K562 (cell line): Measurements from ENCODE around the gene SP2. TPM values are rescaled to one million over a fixed set of nuclear protein-coding genes. Genes with fewer than 3 reads are reported as not detected.

Experiments
- ASH1L ChIP-seq: fragments of 450-650 bp; IDR thresholded peaks from 2 replicates; pipeline ENCODE4 v1.6.1; 2018; ENCODE audit warnings: borderline replicate concordance, mild to moderate bottlenecking, low read depth; ENCODE audit not compliant: partially characterized antibody
- GABPB1 ChIP-seq: sonication (generic); formaldehyde crosslinking; IDR thresholded peaks from 2 replicates; pipeline ENCODE4 v1.8.0; 2022; ENCODE audit warnings: mild to moderate bottlenecking, missing genetic modification reagents
- ILF3 ChIP-seq: fragments of 450-650 bp; IDR thresholded peaks from 2 replicates; pipeline ENCODE4 v1.6.1; 2018; ENCODE audit warnings: antibody characterized with exemption, mild to moderate bottlenecking, moderate library complexity, borderline replicate concordance
- KDM5B ChIP-seq: fragments of 200-600 bp; sonication (generic); IDR thresholded peaks from 2 replicates; pipeline ENCODE4 v1.6.1; 2012; ENCODE audit warnings: low read depth, mild to moderate bottlenecking, moderate library complexity, low read length, control low read depth, inconsistent platforms; ENCODE audit not compliant: insufficient replicate concordance
- NFYB ChIP-seq: IDR thresholded peaks from 2 replicates; pipeline ENCODE4 v1.6.1; 2011; ENCODE audit warnings: mild to moderate bottlenecking, moderate library complexity; ENCODE audit not compliant: insufficient read length; ENCODE audit errors: extremely low read depth
- PCBP2 ChIP-seq: fragments of 200-400 bp; formaldehyde crosslinking; IDR thresholded peaks from 2 replicates; pipeline ENCODE4 v1.6.1; 2018; ENCODE audit warnings: low read length, low read depth, mild to moderate bottlenecking, moderate library complexity; ENCODE audit not compliant: poor library complexity, severe bottlenecking
- POLR2G ChIP-seq: fragments of 200-400 bp; formaldehyde crosslinking; IDR thresholded peaks from 2 replicates; pipeline ENCODE4 v1.6.1; 2017; ENCODE audit warnings: low read depth, mild to moderate bottlenecking, antibody characterized with exemption, low read length, moderate library complexity
- RBM17 ChIP-seq: fragments of 200-400 bp; formaldehyde crosslinking; IDR thresholded peaks from 2 replicates; pipeline ENCODE4 v1.6.1; 2017; ENCODE audit warnings: low read depth, mild to moderate bottlenecking, low read length, borderline replicate concordance
- RBM34 ChIP-seq: fragments of 200-400 bp; formaldehyde crosslinking; IDR thresholded peaks from 2 replicates; pipeline ENCODE4 v1.6.1; 2018; ENCODE audit warnings: low read length, borderline replicate concordance; ENCODE audit not compliant: insufficient read depth
- ZBTB1 ChIP-seq: sonication (generic); formaldehyde crosslinking; IDR thresholded peaks from 2 replicates; pipeline ENCODE4 v1.8.1; 2023; ENCODE audit warnings: missing genetic modification reagents, low read depth, mild to moderate bottlenecking, borderline replicate concordance
- ZNF217 ChIP-seq: sonication (generic); formaldehyde crosslinking; IDR thresholded peaks from 2 replicates; pipeline ENCODE4 v1.8.0; 2022; ENCODE audit warnings: mild to moderate bottlenecking, missing genetic modification reagents
- ZNF347 ChIP-seq: fragments of 450-650 bp; formaldehyde crosslinking; IDR thresholded peaks from 2 replicates; pipeline ENCODE4 v1.4.0; 2020; ENCODE audit warnings: low read depth, mild to moderate bottlenecking, moderate library complexity
- ZNF41 ChIP-seq: fragments of 250-450 bp; sonication (Bioruptor Pico); conservative IDR thresholded peaks from 2 replicates; pipeline ENCODE4 v1.4.0; 2020; ENCODE audit warnings: mild to moderate bottlenecking
- ZNF561 ChIP-seq: fragments of 450-650 bp; formaldehyde crosslinking; conservative IDR thresholded peaks from 2 replicates; pipeline ENCODE4 v1.4.0; 2020; ENCODE audit warnings: mild to moderate bottlenecking, moderate library complexity
- ZNF696 ChIP-seq: fragments of 250-450 bp; sonication (Bioruptor Pico); conservative IDR thresholded peaks from 2 replicates; pipeline ENCODE4 v1.4.0; 2020; ENCODE audit warnings: mild to moderate bottlenecking, moderate library complexity
- polyA plus RNA-seq, 8 experiments: library from polyadenylated mRNA; depleted of rRNA in 4 of 8; stranded (reverse) in 5 of 8; unstranded in 3 of 8; fragments of >200 nt; fragmentation: Nextera tagmentation in 2 of 8; fragmentation: Illumina TruSeq in 1 of 8; extraction: Ambion mirVana in 2 of 8; extraction: Trizol in 1 of 8; gene quantifications; 2 replicates each; pipeline versions ENCODE4 v1.2.1 to v1.2.3, GENCODE V29; 2011 to 2014; ENCODE audit warnings: inconsistent platforms in 1 of 8, missing spikeins in 1 of 8
- total RNA-seq, 7 experiments: library from RNA; depleted of rRNA in 6 of 7; stranded (reverse); fragments of >200 nt in 6 of 7; fragmentation: Illumina TruSeq in 2 of 7; extraction: Trizol in 2 of 7; gene quantifications; 2 replicates each; pipeline versions ENCODE4 v1.2.1 to v1.2.3, GENCODE V29; 2011 to 2021; ENCODE audit warnings: low replicate concordance in 1 of 7
- TF ChIP-seq, protein P1 (sequence below): fragments of 200-800 bp; sonication (Bioruptor generic); IDR thresholded peaks from 2 replicates; pipeline ENCODE4 v1.6.1; 2017; ENCODE audit warnings: missing genetic modification characterization, missing compliant biosample characterization
- TF ChIP-seq, protein P2 (sequence below): fragments of 250-450 bp; sonication (Bioruptor Pico); IDR thresholded peaks from 2 replicates; pipeline ENCODE4 v1.4.0; 2020; ENCODE audit warnings: mild to moderate bottlenecking, moderate library complexity
- TF ChIP-seq, protein P3 (sequence below): fragments of 250-450 bp; sonication (Bioruptor Pico); IDR thresholded peaks from 2 replicates; pipeline ENCODE4 v1.6.1; 2021; ENCODE audit warnings: mild to moderate bottlenecking
- TF ChIP-seq, protein P4 (sequence below): fragments of 450-650 bp; formaldehyde crosslinking; IDR thresholded peaks from 2 replicates; pipeline ENCODE4 v1.4.0; 2020; ENCODE audit warnings: mild to moderate bottlenecking, moderate library complexity

SP2 gene
- total and polyA plus RNA-seq, 9 of the 15 experiments (the other 6 are each of a cell fraction or from before 2014, with no cell fraction given): 0.77 to 22.3 (median 2.3) TPM

DNA sequence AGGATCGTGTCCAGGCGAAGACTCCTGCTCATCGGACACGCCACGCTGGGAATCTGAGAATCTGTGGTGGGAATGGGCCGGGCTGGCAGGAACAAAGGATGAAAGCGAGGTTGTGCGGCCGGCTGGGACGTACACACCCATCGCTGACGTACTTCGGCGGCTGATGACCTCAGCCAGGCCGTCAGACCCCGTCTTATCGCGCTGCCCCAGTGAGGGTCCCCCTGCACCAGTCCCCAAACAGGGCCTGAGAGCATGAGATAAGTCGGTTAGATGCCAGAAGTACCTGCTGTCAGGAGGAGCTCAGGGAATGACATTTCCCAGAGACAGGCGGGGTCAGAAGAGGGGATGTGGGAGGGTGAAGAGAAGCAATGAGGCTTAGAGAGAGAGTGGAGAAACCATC lies 29.1 kb upstream of the SP2 start (continued):
- TF ChIP-seq, protein P1, sequence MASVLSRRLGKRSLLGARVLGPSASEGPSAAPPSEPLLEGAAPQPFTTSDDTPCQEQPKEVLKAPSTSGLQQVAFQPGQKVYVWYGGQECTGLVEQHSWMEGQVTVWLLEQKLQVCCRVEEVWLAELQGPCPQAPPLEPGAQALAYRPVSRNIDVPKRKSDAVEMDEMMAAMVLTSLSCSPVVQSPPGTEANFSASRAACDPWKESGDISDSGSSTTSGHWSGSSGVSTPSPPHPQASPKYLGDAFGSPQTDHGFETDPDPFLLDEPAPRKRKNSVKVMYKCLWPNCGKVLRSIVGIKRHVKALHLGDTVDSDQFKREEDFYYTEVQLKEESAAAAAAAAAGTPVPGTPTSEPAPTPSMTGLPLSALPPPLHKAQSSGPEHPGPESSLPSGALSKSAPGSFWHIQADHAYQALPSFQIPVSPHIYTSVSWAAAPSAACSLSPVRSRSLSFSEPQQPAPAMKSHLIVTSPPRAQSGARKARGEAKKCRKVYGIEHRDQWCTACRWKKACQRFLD (CRISPR knock-in tag): peak; percentile 99
- TF ChIP-seq ZNF696: no peak
- TF ChIP-seq KDM5B: no peak
- no peak for TF ChIP-seq RBM34
- TF ChIP-seq, protein P2, sequence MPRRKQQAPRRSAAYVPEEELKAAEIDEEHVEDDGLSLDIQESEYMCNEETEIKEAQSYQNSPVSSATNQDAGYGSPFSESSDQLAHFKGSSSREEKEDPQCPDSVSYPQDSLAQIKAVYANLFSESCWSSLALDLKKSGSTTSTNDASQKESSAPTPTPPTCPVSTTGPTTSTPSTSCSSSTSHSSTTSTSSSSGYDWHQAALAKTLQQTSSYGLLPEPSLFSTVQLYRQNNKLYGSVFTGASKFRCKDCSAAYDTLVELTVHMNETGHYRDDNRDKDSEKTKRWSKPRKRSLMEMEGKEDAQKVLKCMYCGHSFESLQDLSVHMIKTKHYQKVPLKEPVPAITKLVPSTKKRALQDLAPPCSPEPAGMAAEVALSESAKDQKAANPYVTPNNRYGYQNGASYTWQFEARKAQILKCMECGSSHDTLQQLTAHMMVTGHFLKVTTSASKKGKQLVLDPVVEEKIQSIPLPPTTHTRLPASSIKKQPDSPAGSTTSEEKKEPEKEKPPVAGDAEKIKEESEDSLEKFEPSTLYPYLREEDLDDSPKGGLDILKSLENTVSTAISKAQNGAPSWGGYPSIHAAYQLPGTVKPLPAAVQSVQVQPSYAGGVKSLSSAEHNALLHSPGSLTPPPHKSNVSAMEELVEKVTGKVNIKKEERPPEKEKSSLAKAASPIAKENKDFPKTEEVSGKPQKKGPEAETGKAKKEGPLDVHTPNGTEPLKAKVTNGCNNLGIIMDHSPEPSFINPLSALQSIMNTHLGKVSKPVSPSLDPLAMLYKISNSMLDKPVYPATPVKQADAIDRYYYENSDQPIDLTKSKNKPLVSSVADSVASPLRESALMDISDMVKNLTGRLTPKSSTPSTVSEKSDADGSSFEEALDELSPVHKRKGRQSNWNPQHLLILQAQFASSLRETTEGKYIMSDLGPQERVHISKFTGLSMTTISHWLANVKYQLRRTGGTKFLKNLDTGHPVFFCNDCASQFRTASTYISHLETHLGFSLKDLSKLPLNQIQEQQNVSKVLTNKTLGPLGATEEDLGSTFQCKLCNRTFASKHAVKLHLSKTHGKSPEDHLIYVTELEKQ (CRISPR knock-in tag): no peak
- no peak for TF ChIP-seq ILF3
- no peak for TF ChIP-seq ASH1L
- TF ChIP-seq ZBTB1 (CRISPR knock-in tag): no peak
- TF ChIP-seq PCBP2: no peak
- no peak for TF ChIP-seq ZNF217
- TF ChIP-seq, protein P3, sequence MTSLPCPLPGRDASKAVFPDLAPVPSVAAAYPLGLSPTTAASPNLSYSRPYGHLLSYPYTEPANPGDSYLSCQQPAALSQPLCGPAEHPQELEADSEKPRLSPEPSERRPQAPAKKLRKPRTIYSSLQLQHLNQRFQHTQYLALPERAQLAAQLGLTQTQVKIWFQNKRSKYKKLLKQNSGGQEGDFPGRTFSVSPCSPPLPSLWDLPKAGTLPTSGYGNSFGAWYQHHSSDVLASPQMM (CRISPR knock-in tag): no peak
- TF ChIP-seq NFYB: no peak
- TF ChIP-seq, protein P4, sequence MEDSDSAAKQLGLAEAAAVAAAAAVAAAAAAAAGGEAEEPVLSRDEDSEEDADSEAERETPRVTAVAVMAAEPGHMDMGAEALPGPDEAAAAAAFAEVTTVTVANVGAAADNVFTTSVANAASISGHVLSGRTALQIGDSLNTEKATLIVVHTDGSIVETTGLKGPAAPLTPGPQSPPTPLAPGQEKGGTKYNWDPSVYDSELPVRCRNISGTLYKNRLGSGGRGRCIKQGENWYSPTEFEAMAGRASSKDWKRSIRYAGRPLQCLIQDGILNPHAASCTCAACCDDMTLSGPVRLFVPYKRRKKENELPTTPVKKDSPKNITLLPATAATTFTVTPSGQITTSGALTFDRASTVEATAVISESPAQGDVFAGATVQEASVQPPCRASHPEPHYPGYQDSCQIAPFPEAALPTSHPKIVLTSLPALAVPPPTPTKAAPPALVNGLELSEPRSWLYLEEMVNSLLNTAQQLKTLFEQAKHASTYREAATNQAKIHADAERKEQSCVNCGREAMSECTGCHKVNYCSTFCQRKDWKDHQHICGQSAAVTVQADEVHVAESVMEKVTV (CRISPR knock-in tag): no peak
- TF ChIP-seq ZNF41 (CRISPR knock-in tag): 0 out of 2 replicates have a peak, but pooled peaks have one; percentile 51
- TF ChIP-seq POLR2G: peak; percentile 58
- TF ChIP-seq GABPB1: 0 out of 2 replicates have a peak, but pooled peaks have one; percentile 30
- TF ChIP-seq ZNF347 (CRISPR knock-in tag): no peak
- no peak for TF ChIP-seq RBM17
- TF ChIP-seq ZNF561 (CRISPR knock-in tag): no peak
